GM23248 (cell line): ENCODE data around the gene THAP5. TPM values are rescaled to one million over a fixed set of nuclear protein-coding genes. Genes with fewer than 3 reads are reported as not detected.
"Not testable (repeated sequence)": the region's sequence is repeated elsewhere in the genome, so short reads cannot be mapped to it uniquely, and the experiment has no call there.

Experiments used
- DNase-seq: peaks from one replicate; pipeline ENCODE4 v3.0.0-alpha.2; 2015
- H2AFZ ChIP-seq: fragments of 200-600 bp; sonication (generic); 2 replicates; pipeline ENCODE4 v1.6.1; 2016; ENCODE audit warnings: antibody characterized with exemption
- H3F3A ChIP-seq: fragments of 200-600 bp; sonication (generic); 2 replicates; pipeline ENCODE4 v1.6.1; 2016; ENCODE audit warnings: mild to moderate bottlenecking, antibody characterized with exemption, mixed run types; ENCODE audit not compliant: insufficient read depth
- H3K27ac ChIP-seq: fragments of 200-600 bp; sonication (generic); 2 replicates; pipeline ENCODE4 v1.5.1; 2016; ENCODE audit warnings: mild to moderate bottlenecking
- H3K27me3 ChIP-seq: fragments of 200-600 bp; sonication (generic); replicated peaks from 2 replicates; pipeline ENCODE4 v1.6.1; 2016; ENCODE audit warnings: mild to moderate bottlenecking; ENCODE audit not compliant: insufficient read depth
- H3K36me3 ChIP-seq: fragments of 200-600 bp; sonication (generic); 2 replicates; pipeline ENCODE4 v1.6.1; 2016; ENCODE audit warnings: low read depth, mild to moderate bottlenecking
- H3K4me1 ChIP-seq: fragments of 200-600 bp; sonication (generic); 2 replicates; pipeline ENCODE4 v1.6.1; 2016; ENCODE audit warnings: mild to moderate bottlenecking; ENCODE audit not compliant: insufficient read depth
- H3K4me2 ChIP-seq: fragments of 200-600 bp; sonication (generic); one replicate; pipeline ENCODE4 v1.6.1; 2016; ENCODE audit warnings: mild to moderate bottlenecking; ENCODE audit not compliant: unreplicated experiment
- H3K4me3 ChIP-seq: fragments of 200-600 bp; sonication (generic); 2 replicates; pipeline ENCODE4 v1.5.1; 2016; ENCODE audit warnings: mild to moderate bottlenecking
- H3K79me2 ChIP-seq: fragments of 200-600 bp; sonication (generic); 2 replicates; pipeline ENCODE4 v1.6.1; 2016; ENCODE audit warnings: mild to moderate bottlenecking; ENCODE audit not compliant: insufficient read depth
- H3K9ac ChIP-seq: fragments of 200-600 bp; sonication (generic); 2 replicates; pipeline ENCODE4 v1.6.1; 2016; ENCODE audit warnings: mild to moderate bottlenecking
- H3K9me2 ChIP-seq: fragments of 200-600 bp; sonication (generic); 2 replicates; pipeline ENCODE4 v1.6.1; 2016; ENCODE audit warnings: mixed run types, mild to moderate bottlenecking, moderate library complexity; ENCODE audit not compliant: insufficient read depth
- H3K9me3 ChIP-seq: fragments of 200-600 bp; sonication (generic); one replicate; pipeline ENCODE4 v1.6.1; 2017; ENCODE audit warnings: low read depth
- H4K20me1 ChIP-seq: fragments of 200-600 bp; sonication (generic); 2 replicates; pipeline ENCODE4 v1.6.0; 2016; ENCODE audit not compliant: insufficient read depth
- EZH2 ChIP-seq: fragments of 200-600 bp; sonication (generic); IDR thresholded peaks from 2 replicates; pipeline ENCODE4 v1.6.1; 2018; ENCODE audit warnings: antibody characterized with exemption, mild to moderate bottlenecking; ENCODE audit not compliant: insufficient read depth, poor library complexity, severe bottlenecking
- EZH2phosphoT487 ChIP-seq: fragments of 200-600 bp; sonication (generic); IDR thresholded peaks from 2 replicates; pipeline ENCODE4 v1.6.1; 2018; ENCODE audit warnings: antibody characterized with exemption, moderate library complexity, mild to moderate bottlenecking, low read depth; ENCODE audit not compliant: insufficient read depth
- WGBS, 2 experiments: methylation state at CpG; one replicate each; pipeline ENCODE4 v1.1.6; 2015 to 2017; ENCODE audit warnings: low lambda C conversion rate in 2 of 2, low coverage in 1 of 2; ENCODE audit errors: missing lambda C conversion rate in 2 of 2; 5-methylcytosine and 5-hydroxymethylcytosine counted together
- in situ Hi-C: fragments of 300-500 bp; cut with MboI; formaldehyde crosslinking; loops from 2 replicates; pipeline ENCODE4 v1.15.0; 2020
- polyA plus RNA-seq: library from polyadenylated mRNA; unstranded; fragments of >200 nt; fragmentation: Nextera tagmentation; extraction: Ambion mirVana; gene quantifications from 2 replicates; pipeline ENCODE4 v1.2.1, GENCODE V29; 2016
- total RNA-seq: library from RNA; depleted of rRNA; stranded (reverse); fragments of >200 nt; shearing (Covaris generic); gene quantifications from 2 replicates; pipeline ENCODE4 v1.2.3, GENCODE V29; 2014

Gene THAP5
- total and polyA plus RNA-seq, 2 experiments from 2014 or later: 23.3 to 30.9 TPM

GRCh38 chr7:108557191-108557590 is 12.3 kb downstream of the THAP5 start:
- TF ChIP-seq EZH2phosphoT487 (no peak), EZH2 (no peak)
- Histone ChIP-seq H2AFZ (no peak overlapping the region), H3K27me3 (no peaks in the 10 kb centered on the region), H3F3A (0 out of 2 replicates have a peak, but pooled peaks cover 6% of the 10 kb centered on the region), H3K27ac (no peak overlapping the region), H3K4me3 (no peak overlapping the region), H3K9me2 (no peaks in the 10 kb centered on the region), H3K4me2 (no peak overlapping the region), H3K9ac (no peak overlapping the region), H4K20me1 (no peaks in the 10 kb centered on the region), H3K4me1 (peaks cover 9% of the 10 kb centered on the region), H3K9me3 (no peaks in the 10 kb centered on the region), H3K79me2 (peaks cover 5% of the 10 kb centered on the region; the same call in 1 of the 2 replicates), H3K36me3 (no peaks in the 10 kb centered on the region)
- WGBS, 2 experiments: 97 to 100% methylated on average over 3 of the region's 3 CpGs
- in situ Hi-C loops: no loop called here
- no peak for DNase-seq

DNA sequence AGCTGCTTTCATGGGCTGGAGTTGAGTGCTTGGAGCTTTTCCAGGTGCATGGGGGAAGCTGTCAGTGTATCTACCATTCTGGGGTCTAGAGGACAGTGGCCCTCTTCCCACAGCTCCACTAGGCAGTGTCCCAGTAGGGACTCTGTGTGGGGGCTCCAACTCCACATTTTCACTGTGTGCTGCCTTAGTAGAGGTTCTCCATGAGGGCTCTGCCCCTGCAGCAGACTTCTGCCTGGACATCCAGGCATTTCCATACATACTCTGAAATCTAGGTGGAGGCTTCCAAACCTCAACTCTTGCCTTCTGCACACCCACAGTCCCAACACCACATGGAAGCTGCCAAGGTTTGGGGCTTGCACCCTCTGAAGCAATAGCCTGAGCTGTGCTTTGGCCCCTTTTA is 12.8 kb downstream of the THAP5 start:
- H3K36me3 ChIP-seq, H3K79me2 ChIP-seq, H3F3A ChIP-seq, in situ Hi-C loops, H3K9ac ChIP-seq, H3K4me1 ChIP-seq, H4K20me1 ChIP-seq, H3K27me3 ChIP-seq, H2AFZ ChIP-seq, H3K4me3 ChIP-seq, DNase-seq, H3K27ac ChIP-seq, H3K9me3 ChIP-seq, H3K4me2 ChIP-seq, H3K9me2 ChIP-seq: not testable (repeated sequence)

DNA sequence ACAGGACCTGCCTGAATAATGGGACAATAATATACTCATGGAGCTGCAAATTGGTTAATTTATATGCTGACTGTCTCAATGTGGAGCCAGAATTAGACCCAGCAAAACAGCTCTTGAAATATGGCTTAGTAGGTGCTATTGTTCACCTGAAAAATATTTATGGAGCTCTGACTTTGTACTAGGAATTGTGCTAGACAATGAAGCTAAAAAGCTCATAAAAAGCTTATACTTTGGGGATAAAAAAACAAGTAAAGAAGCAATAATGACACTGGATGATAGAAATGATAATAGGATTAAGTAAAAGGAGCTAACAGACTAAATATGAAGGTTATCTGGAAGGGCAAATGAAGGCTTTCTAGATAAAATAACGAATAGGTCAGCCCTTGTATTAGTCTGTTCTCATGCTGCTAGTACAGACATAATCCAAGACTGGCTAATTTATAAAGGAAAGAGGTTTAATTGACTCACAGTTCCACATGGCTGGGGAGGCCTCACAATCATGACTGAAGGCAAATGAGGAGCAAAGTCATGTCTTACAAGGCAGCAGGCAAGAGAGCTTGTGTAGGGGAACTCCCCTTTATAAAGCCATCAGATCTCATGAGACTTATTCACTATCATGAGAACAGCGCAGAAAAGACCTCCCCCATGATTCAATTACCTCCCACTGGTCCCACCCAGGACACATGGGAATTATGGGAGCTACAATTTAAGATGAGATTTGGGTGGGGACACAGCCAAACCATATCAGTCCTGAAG is 21.2 kb downstream of the THAP5 start:
- 95 to 98% methylated on average over 2 of the region's 2 CpGs for WGBS, 2 experiments
- H3K4me2 ChIP-seq, in situ Hi-C loops: not testable (repeated sequence)

GRCh38 chr7:108541478-108541877 is 28.0 kb downstream of the THAP5 start:
- Histone ChIP-seq H3K27ac (no peak overlapping the region), H3K4me2 (no peak overlapping the region), H3K9me3 (no peaks in the 10 kb centered on the region), H3K9ac (no peak overlapping the region), H3K4me1 (no peaks in the 10 kb centered on the region), H3K4me3 (no peak overlapping the region), H2AFZ (no peak overlapping the region), H3F3A (no peaks in the 10 kb centered on the region), H3K36me3 (no peaks in the 10 kb centered on the region), H4K20me1 (no peaks in the 10 kb centered on the region), H3K9me2 (no peaks in the 10 kb centered on the region; the same call in 1 of the 2 replicates), H3K27me3 (no peaks in the 10 kb centered on the region), H3K79me2 (no peaks in the 10 kb centered on the region)
- 42 to 51% methylated on average over 2 of the region's 2 CpGs for WGBS, 2 experiments
- no peak for DNase-seq
- in situ Hi-C loops: no loop called here
- TF ChIP-seq EZH2phosphoT487 (no peak), EZH2 (no peak)

More for the DNA sequence above, 21.2 kb downstream of the THAP5 start:
- H4K20me1 ChIP-seq, H3K27ac ChIP-seq, H3K9me2 ChIP-seq, H3F3A ChIP-seq, H3K4me1 ChIP-seq, H3K27me3 ChIP-seq, H3K79me2 ChIP-seq, H2AFZ ChIP-seq, H3K36me3 ChIP-seq, H3K4me3 ChIP-seq, H3K9ac ChIP-seq, DNase-seq, H3K9me3 ChIP-seq: not testable (repeated sequence)

DNA sequence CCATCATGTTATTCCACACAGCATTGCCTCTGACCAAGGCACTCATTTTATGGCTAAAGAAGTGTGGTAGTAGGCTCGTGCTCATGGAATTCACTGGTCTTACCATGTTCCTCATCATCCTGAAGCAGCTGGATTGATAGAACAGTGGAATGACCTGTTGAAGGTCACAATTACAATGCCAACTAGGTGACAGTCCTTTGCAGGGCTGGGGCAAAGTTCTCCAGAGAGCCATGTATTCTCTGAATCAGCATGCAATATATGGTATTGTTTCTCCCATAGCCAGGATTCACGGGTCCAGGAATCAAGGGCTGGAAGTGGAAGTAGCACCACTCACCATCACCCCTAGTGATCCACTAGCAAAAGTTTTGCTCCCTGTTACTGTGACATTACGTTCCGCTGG is 30.8 kb downstream of the THAP5 start:
- H3K79me2 ChIP-seq, H3K9me2 ChIP-seq, H3K27me3 ChIP-seq, H3F3A ChIP-seq, H3K4me2 ChIP-seq, H2AFZ ChIP-seq, H3K9ac ChIP-seq, H3K4me3 ChIP-seq, in situ Hi-C loops, DNase-seq, H3K36me3 ChIP-seq, H3K9me3 ChIP-seq, H3K4me1 ChIP-seq, H4K20me1 ChIP-seq, H3K27ac ChIP-seq: not testable (repeated sequence)
- WGBS, 2 experiments: 76 to 79% methylated on average over 4 of the region's 4 CpGs

GRCh38 chr7:108538236-108538635 is 31.3 kb downstream of the THAP5 start:
- H3F3A ChIP-seq, H4K20me1 ChIP-seq, H3K4me2 ChIP-seq, H3K79me2 ChIP-seq, H2AFZ ChIP-seq, H3K27ac ChIP-seq, H3K27me3 ChIP-seq, H3K4me1 ChIP-seq, in situ Hi-C loops, H3K9me2 ChIP-seq, H3K9ac ChIP-seq, H3K4me3 ChIP-seq, H3K36me3 ChIP-seq, H3K9me3 ChIP-seq, DNase-seq: not testable (repeated sequence)
- WGBS, 2 experiments: 5 to 6% methylated on average over 2 of the region's 2 CpGs
